GM10266 (cell line): ENCODE results near the gene PGAM2.
"Not testable (repeated sequence)": the region's sequence is repeated elsewhere in the genome, so short reads cannot be mapped to it uniquely, and the experiment has no call there.

ENCODE experiments used
- DNase-seq: peaks from one replicate; pipeline ENCODE4 v3.0.0; 2012; ENCODE audit errors: extremely low spot score
- CTCF ChIP-seq: IDR thresholded peaks from 2 replicates; pipeline ENCODE4 v1.5.1; 2012; ENCODE audit warnings: mild to moderate bottlenecking, low read depth; ENCODE audit not compliant: control insufficient read depth, insufficient read depth; ENCODE audit errors: missing control alignments

PGAM2 gene

GRCh38 chr7:44044315-44045225 is 20.8 kb downstream of the PGAM2 start, which contains the start of gene DBNL:
DBNL (plus strand) TSS chr7:44044702; CDS start chr7:44044738, 36 bp downstream.
- peak; percentile 90 for DNase-seq
- no peak for TF ChIP-seq CTCF

- TF ChIP-seq CTCF, result no peak
- DNase-seq, result no peak
Measured at GRCh38 chr7:44043902-44044301, 21.5 kb downstream of the PGAM2 start.

GRCh38 chr7:44042221-44042620 is 23.1 kb downstream of the PGAM2 start:
- TF ChIP-seq CTCF, result no peak
- DNase-seq, result no peak

- TF ChIP-seq CTCF, result peak; percentile 45
- not testable (repeated sequence) for DNase-seq
Measured at GRCh38 chr7:44040493-44040891, 24.9 kb downstream of the PGAM2 start.

- DNase-seq, result not testable (repeated sequence)
Measured at GRCh38 chr7:44039800-44040492, 25.4 kb downstream of the PGAM2 start.

- peak; percentile 74 for DNase-seq
Measured at GRCh38 chr7:44038961-44039558, 26.3 kb downstream of the PGAM2 start.

- DNase-seq, result not testable (repeated sequence)
Measured at GRCh38 chr7:44038553-44038952, 26.8 kb downstream of the PGAM2 start.

GRCh38 chr7:44037951-44038350 is 27.4 kb downstream of the PGAM2 start:
- DNase-seq, result not testable (repeated sequence)

- DNase-seq, result not testable (repeated sequence)
Measured at GRCh38 chr7:44036364-44036763, 29.0 kb downstream of the PGAM2 start.

GRCh38 chr7:44033971-44034844 is 31.2 kb downstream of the PGAM2 start:
- not testable (repeated sequence) for DNase-seq

- not testable (repeated sequence) for DNase-seq
Measured at GRCh38 chr7:44032031-44032430, 33.3 kb downstream of the PGAM2 start.

GRCh38 chr7:44031319-44031718 is 34.0 kb downstream of the PGAM2 start:
- DNase-seq, result not testable (repeated sequence)

GRCh38 chr7:44030029-44030428 is 35.3 kb downstream of the PGAM2 start:
- not testable (repeated sequence) for DNase-seq

GRCh38 chr7:44029433-44029832 is 35.9 kb downstream of the PGAM2 start:
- DNase-seq, result not testable (repeated sequence)
